HepG2 (cell line): Measurements from ENCODE around the gene CLDN4. TPM values are rescaled to one million over a fixed set of nuclear protein-coding genes. Genes with fewer than 3 reads are reported as not detected.

ENCODE experiments used
- CBX2 ChIP-seq, 2 experiments: fragments of 200-600 bp in 1 of 2; sonication (generic); formaldehyde crosslinking in 1 of 2; IDR thresholded peaks; 2 replicates each; pipeline versions ENCODE4 v1.7.0 to v1.8.1; 2018 to 2022; ENCODE audit warnings: low read depth in 2 of 2, low read length in 1 of 2, mild to moderate bottlenecking in 1 of 2, missing genetic modification reagents in 1 of 2
- CREB1 ChIP-seq, 2 experiments: fragments of 450-650 bp in 1 of 2; IDR thresholded peaks; 2 replicates each; pipeline ENCODE4 v1.6.1; 2016 to 2017; ENCODE audit warnings: control low read depth in 1 of 2, mild to moderate bottlenecking in 1 of 2, missing compliant biosample characterization in 1 of 2, missing genetic modification characterization in 1 of 2
- KDM2A ChIP-seq: sonication (generic); formaldehyde crosslinking; IDR thresholded peaks from 2 replicates; pipeline ENCODE4 v1.4.0; 2020; ENCODE audit warnings: low read depth, missing genetic modification reagents, borderline replicate concordance
- MED1 ChIP-seq: sonication (generic); formaldehyde crosslinking; IDR thresholded peaks from 2 replicates; pipeline ENCODE4 v1.4.0; 2020; ENCODE audit warnings: missing genetic modification reagents
- POLR2A ChIP-seq, 2 experiments: IDR thresholded peaks; 2 replicates each; pipeline ENCODE4 v1.6.1; 2011; ENCODE audit warnings: low read depth in 2 of 2, low read length in 2 of 2, mild to moderate bottlenecking in 1 of 2, moderate library complexity in 1 of 2; ENCODE audit not compliant: insufficient read depth in 1 of 2
- TP53 ChIP-seq: sonication (generic); formaldehyde crosslinking; conservative IDR thresholded peaks from 2 replicates; pipeline ENCODE4 v1.4.0; 2020; ENCODE audit warnings: missing genetic modification reagents
- U2AF1 ChIP-seq: fragments of 200-400 bp; formaldehyde crosslinking; optimal IDR thresholded peaks from 2 replicates; pipeline ENCODE3; 2017; ENCODE audit warnings: mild to moderate bottlenecking, low read depth, low read length
- YEATS2 ChIP-seq: sonication (generic); formaldehyde crosslinking; IDR thresholded peaks from 2 replicates; pipeline ENCODE4 v1.4.0; 2020; ENCODE audit warnings: missing genetic modification reagents, borderline replicate concordance
- ZNF274 ChIP-seq: sonication (generic); formaldehyde crosslinking; IDR thresholded peaks from 2 replicates; pipeline ENCODE4 v1.5.1; 2020; ENCODE audit warnings: mild to moderate bottlenecking, missing genetic modification reagents
- ZNF343 ChIP-seq: sonication (generic); formaldehyde crosslinking; IDR thresholded peaks from 2 replicates; pipeline ENCODE4 v1.4.0; 2020; ENCODE audit warnings: mild to moderate bottlenecking, missing genetic modification reagents
- ZNF382 ChIP-seq: sonication (generic); formaldehyde crosslinking; IDR thresholded peaks from 2 replicates; pipeline ENCODE4 v1.5.0; 2020; ENCODE audit warnings: missing genetic modification reagents, mild to moderate bottlenecking, borderline replicate concordance
- polyA plus RNA-seq, 8 experiments: library from polyadenylated mRNA; depleted of rRNA in 3 of 8; stranded (reverse) in 7 of 8; unstranded in 1 of 8; fragments of >200 nt; fragmentation: Illumina TruSeq in 4 of 8; extraction: Trizol in 4 of 8; gene quantifications; 2 replicates each; pipeline versions ENCODE4 v1.2.1 to v1.2.3, GENCODE V29; 2011 to 2016; ENCODE audit warnings: low read depth in 4 of 8, missing spikeins in 1 of 8, mixed read lengths in 1 of 8; ENCODE audit not compliant: insufficient read depth in 1 of 8
- total RNA-seq, 5 experiments: library from RNA; depleted of rRNA; stranded (reverse); fragments of >200 nt; fragmentation: Illumina TruSeq; extraction: Trizol; gene quantifications; 2 replicates each; pipeline ENCODE4 v1.2.3, GENCODE V29; 2016; ENCODE audit warnings: low read depth in 1 of 5
- TF ChIP-seq, protein P1 (sequence below): sonication (generic); formaldehyde crosslinking; IDR thresholded peaks from 2 replicates; pipeline ENCODE4 v1.4.0; 2020; ENCODE audit warnings: missing genetic modification reagents, borderline replicate concordance
- TF ChIP-seq, protein P2 (sequence below): sonication (generic); formaldehyde crosslinking; IDR thresholded peaks from 2 replicates; pipeline ENCODE4 v1.4.0; 2020; ENCODE audit warnings: low read depth, mild to moderate bottlenecking, missing genetic modification reagents

The CLDN4 gene
- total and polyA plus RNA-seq, 2 of the 13 experiments (the other 11 are each of a cell fraction or from before 2014, with no cell fraction given): 28.2 to 35.7 TPM

DNA sequence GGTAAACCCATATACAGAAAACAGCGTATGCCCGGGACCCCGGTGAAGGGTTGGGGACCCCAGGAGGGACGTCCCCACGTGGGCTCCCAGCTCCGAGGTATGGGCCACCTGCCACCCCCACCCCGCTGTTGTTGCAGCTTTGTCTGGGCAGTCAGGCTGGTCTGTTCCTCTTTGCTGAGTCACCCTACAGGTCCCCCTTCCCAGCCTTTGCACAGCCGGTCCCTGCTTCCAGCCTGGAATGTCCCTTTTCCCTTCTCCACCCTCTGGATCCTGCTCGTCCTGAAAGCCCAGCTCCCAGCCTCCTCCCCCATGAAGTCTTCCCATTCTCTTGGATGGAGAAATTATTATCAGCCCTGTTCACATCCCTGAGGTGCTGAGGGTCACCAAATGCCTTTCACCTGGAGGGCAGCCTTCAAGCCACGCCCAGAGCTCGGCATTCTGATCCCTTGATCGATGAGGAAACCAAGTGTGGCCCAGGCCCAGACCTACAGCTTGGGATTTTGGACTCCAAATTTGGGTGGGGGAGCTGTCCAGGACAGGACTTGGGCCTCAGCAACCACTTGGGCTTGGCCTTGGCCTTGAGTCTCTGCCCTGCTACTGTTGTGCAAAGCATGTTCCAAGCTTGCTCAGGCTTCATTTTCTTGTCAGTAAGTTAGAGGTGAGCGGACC, 2.6 kb downstream of the CLDN4 start (continued):
- TF ChIP-seq, protein P1, sequence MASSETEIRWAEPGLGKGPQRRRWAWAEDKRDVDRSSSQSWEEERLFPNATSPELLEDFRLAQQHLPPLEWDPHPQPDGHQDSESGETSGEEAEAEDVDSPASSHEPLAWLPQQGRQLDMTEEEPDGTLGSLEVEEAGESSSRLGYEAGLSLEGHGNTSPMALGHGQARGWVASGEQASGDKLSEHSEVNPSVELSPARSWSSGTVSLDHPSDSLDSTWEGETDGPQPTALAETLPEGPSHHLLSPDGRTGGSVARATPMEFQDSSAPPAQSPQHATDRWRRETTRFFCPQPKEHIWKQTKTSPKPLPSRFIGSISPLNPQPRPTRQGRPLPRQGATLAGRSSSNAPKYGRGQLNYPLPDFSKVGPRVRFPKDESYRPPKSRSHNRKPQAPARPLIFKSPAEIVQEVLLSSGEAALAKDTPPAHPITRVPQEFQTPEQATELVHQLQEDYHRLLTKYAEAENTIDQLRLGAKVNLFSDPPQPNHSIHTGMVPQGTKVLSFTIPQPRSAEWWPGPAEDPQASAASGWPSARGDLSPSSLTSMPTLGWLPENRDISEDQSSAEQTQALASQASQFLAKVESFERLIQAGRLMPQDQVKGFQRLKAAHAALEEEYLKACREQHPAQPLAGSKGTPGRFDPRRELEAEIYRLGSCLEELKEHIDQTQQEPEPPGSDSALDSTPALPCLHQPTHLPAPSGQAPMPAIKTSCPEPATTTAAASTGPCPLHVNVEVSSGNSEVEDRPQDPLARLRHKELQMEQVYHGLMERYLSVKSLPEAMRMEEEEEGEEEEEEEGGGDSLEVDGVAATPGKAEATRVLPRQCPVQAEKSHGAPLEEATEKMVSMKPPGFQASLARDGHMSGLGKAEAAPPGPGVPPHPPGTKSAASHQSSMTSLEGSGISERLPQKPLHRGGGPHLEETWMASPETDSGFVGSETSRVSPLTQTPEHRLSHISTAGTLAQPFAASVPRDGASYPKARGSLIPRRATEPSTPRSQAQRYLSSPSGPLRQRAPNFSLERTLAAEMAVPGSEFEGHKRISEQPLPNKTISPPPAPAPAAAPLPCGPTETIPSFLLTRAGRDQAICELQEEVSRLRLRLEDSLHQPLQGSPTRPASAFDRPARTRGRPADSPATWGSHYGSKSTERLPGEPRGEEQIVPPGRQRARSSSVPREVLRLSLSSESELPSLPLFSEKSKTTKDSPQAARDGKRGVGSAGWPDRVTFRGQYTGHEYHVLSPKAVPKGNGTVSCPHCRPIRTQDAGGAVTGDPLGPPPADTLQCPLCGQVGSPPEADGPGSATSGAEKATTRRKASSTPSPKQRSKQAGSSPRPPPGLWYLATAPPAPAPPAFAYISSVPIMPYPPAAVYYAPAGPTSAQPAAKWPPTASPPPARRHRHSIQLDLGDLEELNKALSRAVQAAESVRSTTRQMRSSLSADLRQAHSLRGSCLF: no peak
- TF ChIP-seq YEATS2 (CRISPR knock-in tag) (no peak), TP53 (CRISPR knock-in tag) (no peak), ZNF274 (no peak), ZNF382 (CRISPR knock-in tag) (no peak), MED1 (no peak), CREB1 (IDR thresholded peaks at IDR 0.05) (no peak), CREB1 (CRISPR knock-in tag; IDR thresholded peaks at IDR 0.05) (no peak), POLR2A (IDR thresholded peaks at IDR 0.05; ENCODE audit: insufficient read depth in 1 of 2, low read depth in 2 of 2, low read length in 2 of 2) (peak in 1 of 2 experiments; percentile 31; a peak in 1 of 4 replicates), U2AF1 (no peak), ZNF343 (CRISPR knock-in tag) (no peak), CBX2 (IDR thresholded peaks at IDR 0.05; ENCODE audit: low read depth, low read length) (no peak), CBX2 (CRISPR knock-in tag; IDR thresholded peaks at IDR 0.05; ENCODE audit: low read depth) (no peak), KDM2A (CRISPR knock-in tag) (peak; percentile 33; the same call in 1 of the 2 replicates)
- TF ChIP-seq, protein P2, sequence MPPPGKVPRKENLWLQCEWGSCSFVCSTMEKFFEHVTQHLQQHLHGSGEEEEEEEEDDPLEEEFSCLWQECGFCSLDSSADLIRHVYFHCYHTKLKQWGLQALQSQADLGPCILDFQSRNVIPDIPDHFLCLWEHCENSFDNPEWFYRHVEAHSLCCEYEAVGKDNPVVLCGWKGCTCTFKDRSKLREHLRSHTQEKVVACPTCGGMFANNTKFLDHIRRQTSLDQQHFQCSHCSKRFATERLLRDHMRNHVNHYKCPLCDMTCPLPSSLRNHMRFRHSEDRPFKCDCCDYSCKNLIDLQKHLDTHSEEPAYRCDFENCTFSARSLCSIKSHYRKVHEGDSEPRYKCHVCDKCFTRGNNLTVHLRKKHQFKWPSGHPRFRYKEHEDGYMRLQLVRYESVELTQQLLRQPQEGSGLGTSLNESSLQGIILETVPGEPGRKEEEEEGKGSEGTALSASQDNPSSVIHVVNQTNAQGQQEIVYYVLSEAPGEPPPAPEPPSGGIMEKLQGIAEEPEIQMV (CRISPR knock-in tag): no peak
- TF ChIP-seq, all 625 proteins: peak for 31
